ENCODE data around the gene ALDH1B1.

The ALDH1B1 gene

GRCh38 chr9:38387066-38387465 lies 5.4 kb upstream of the ALDH1B1 start:
- Histone ChIP-seq H3K9me3 (ENCODE audit: control extremely low read depth in 1 of 5, control insufficient read depth in 4 of 5, insufficient read depth in 2 of 5, low read depth in 1 of 5, low read length in 4 of 5) (peaks cover 0 to 13% (median 4%) of the 10 kb centered on the region in 5 experiments), H3K4me1 (ENCODE audit: control extremely low read depth in 1 of 4, control insufficient read depth in 4 of 4, insufficient read depth in 4 of 4, low read length in 3 of 4) (peaks cover 0 to 8% (median 2%) of the 10 kb centered on the region in 4 experiments), H3K4me3 (ENCODE audit: control insufficient read depth in 1 of 7, extremely low read depth in 1 of 7, insufficient read depth in 4 of 7, low read depth in 2 of 7, low read length in 6 of 7) (no peak overlapping the region), H3K27ac (ENCODE audit: insufficient read depth in 1 of 2, low read depth in 1 of 2, low read length in 2 of 2, poor library complexity in 1 of 2, severe bottlenecking in 2 of 2) (no peak overlapping the region), H3K27me3 (replicated peaks in 2 of 5; ENCODE audit: control insufficient read depth in 4 of 5, insufficient read depth in 5 of 5, low read length in 4 of 5) (no peaks in the 10 kb centered on the region), H3K36me3 (ENCODE audit: control insufficient read depth in 4 of 4, insufficient read depth in 4 of 4, low read length in 3 of 4) (no peaks in the 10 kb centered on the region)
- WGBS (ENCODE audit: insufficient coverage): 83% methylated on average over 1 of the region's 1 CpG
- DNase-seq: no peak
- ChIA-PET POLR2A (no interaction called here), CTCF (interaction anchor here (1.6 kb wide), 1 partner anchor 13 kb away, joined by 4 read pairs; no protein-coding TSS in a partner anchor)

DNA sequence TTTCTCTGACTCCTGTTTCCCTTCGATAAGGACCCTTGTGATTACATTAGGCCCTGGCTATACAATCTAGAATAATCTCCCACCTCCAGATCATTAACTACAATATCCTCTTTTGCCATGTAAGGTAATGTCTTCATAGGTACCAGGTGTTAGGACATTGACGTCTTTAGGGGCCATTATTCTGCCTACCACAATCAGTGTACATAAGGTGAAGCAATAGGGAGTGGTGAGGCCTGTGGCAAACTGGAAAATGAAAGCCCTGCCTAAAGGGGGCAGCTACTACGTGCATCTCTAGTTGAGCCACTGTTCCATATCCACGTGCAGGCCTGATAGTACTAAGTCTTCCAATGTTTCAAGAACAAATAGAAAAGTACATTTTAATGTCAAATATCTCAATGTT lies 4.8 kb upstream of the ALDH1B1 start:
- ChIA-PET CTCF (interaction anchor here (1.1 to 1.6 kb wide), 4 partner anchors 13 to 474 kb away, joined by 3 to 4 read pairs (median 4); no protein-coding TSS in a partner anchor), POLR2A (no interaction called here)
- Histone ChIP-seq H3K4me1 (ENCODE audit: control extremely low read depth in 1 of 4, control insufficient read depth in 4 of 4, insufficient read depth in 4 of 4, low read length in 3 of 4) (peaks cover 0 to 12% (median 6%) of the 10 kb centered on the region in 4 experiments), H3K4me3 (ENCODE audit: control insufficient read depth in 1 of 7, extremely low read depth in 1 of 7, insufficient read depth in 4 of 7, low read depth in 2 of 7, low read length in 6 of 7) (no peak overlapping the region), H3K36me3 (ENCODE audit: control insufficient read depth in 4 of 4, insufficient read depth in 4 of 4, low read length in 3 of 4) (no peaks in the 10 kb centered on the region), H3K9me3 (ENCODE audit: control extremely low read depth in 1 of 5, control insufficient read depth in 4 of 5, insufficient read depth in 2 of 5, low read depth in 1 of 5, low read length in 4 of 5) (peaks cover 0 to 13% (median 4%) of the 10 kb centered on the region in 5 experiments), H3K27ac (ENCODE audit: insufficient read depth in 1 of 2, low read depth in 1 of 2, low read length in 2 of 2, poor library complexity in 1 of 2, severe bottlenecking in 2 of 2) (no peak overlapping the region), H3K27me3 (replicated peaks in 2 of 5; ENCODE audit: control insufficient read depth in 4 of 5, insufficient read depth in 5 of 5, low read length in 4 of 5) (no peaks in the 10 kb centered on the region)
- DNase-seq: no peak
- 100% methylated on average over 1 of the region's 4 CpGs for WGBS (ENCODE audit: insufficient coverage)

GRCh38 chr9:38388283-38389223 lies 3.9 kb upstream of the ALDH1B1 start:
- Histone ChIP-seq H3K27me3 (replicated peaks in 2 of 5; ENCODE audit: control insufficient read depth in 4 of 5, insufficient read depth in 5 of 5, low read length in 4 of 5) (no peaks in the 10 kb centered on the region), H3K27ac (ENCODE audit: insufficient read depth in 1 of 2, low read depth in 1 of 2, low read length in 2 of 2, poor library complexity in 1 of 2, severe bottlenecking in 2 of 2) (no peak overlapping the region), H3K4me1 (ENCODE audit: control extremely low read depth in 1 of 4, control insufficient read depth in 4 of 4, insufficient read depth in 4 of 4, low read length in 3 of 4) (peaks cover 6 to 20% (median 14%) of the 10 kb centered on the region in 4 experiments), H3K9me3 (ENCODE audit: control extremely low read depth in 1 of 5, control insufficient read depth in 4 of 5, insufficient read depth in 2 of 5, low read depth in 1 of 5, low read length in 4 of 5) (peaks cover 0 to 13% (median 4%) of the 10 kb centered on the region in 5 experiments), H3K36me3 (ENCODE audit: control insufficient read depth in 4 of 4, insufficient read depth in 4 of 4, low read length in 3 of 4) (no peaks in the 10 kb centered on the region), H3K4me3 (ENCODE audit: control insufficient read depth in 1 of 7, extremely low read depth in 1 of 7, insufficient read depth in 4 of 7, low read depth in 2 of 7, low read length in 6 of 7) (no peak overlapping the region)
- ChIA-PET CTCF (interaction anchor here (1.1 to 1.6 kb wide), 5 partner anchors 14 to 475 kb away, joined by 3 to 4 read pairs (median 4); no protein-coding TSS in a partner anchor), POLR2A (no interaction called here)
- no peak for DNase-seq
- WGBS (ENCODE audit: insufficient coverage): 100% methylated on average over 4 of the region's 7 CpGs

DNA sequence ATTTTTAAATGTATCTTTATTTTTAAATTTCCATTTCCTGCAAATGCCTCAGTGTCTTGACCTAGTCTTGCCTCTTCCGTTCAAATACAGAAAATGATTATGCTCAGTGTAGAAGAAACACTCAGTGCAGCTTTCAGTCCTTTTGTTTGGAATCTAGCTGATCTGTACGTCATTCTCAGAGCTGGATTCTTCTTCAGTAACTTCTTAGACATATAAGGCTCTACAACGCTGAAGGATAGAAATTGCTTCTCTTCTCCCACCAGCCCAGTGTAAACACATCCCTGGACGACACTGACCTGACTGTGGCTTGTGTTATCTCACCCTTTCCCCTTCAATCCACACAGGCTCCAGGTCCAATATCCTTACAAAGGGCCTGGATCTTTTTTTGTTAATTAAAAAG lies 3.2 kb upstream of the ALDH1B1 start:
- Histone ChIP-seq H3K4me3 (ENCODE audit: control insufficient read depth in 1 of 7, extremely low read depth in 1 of 7, insufficient read depth in 4 of 7, low read depth in 2 of 7, low read length in 6 of 7) (no peak overlapping the region), H3K4me1 (ENCODE audit: control extremely low read depth in 1 of 4, control insufficient read depth in 4 of 4, insufficient read depth in 4 of 4, low read length in 3 of 4) (peaks cover 7 to 23% (median 16%) of the 10 kb centered on the region in 4 experiments), H3K27me3 (replicated peaks in 2 of 5; ENCODE audit: control insufficient read depth in 4 of 5, insufficient read depth in 5 of 5, low read length in 4 of 5) (no peaks in the 10 kb centered on the region), H3K27ac (ENCODE audit: insufficient read depth in 1 of 2, low read depth in 1 of 2, low read length in 2 of 2, poor library complexity in 1 of 2, severe bottlenecking in 2 of 2) (no peak overlapping the region), H3K9me3 (ENCODE audit: control extremely low read depth in 1 of 5, control insufficient read depth in 4 of 5, insufficient read depth in 2 of 5, low read depth in 1 of 5, low read length in 4 of 5) (peaks cover 0 to 13% (median 4%) of the 10 kb centered on the region in 5 experiments), H3K36me3 (ENCODE audit: control insufficient read depth in 4 of 4, insufficient read depth in 4 of 4, low read length in 3 of 4) (no peaks in the 10 kb centered on the region)
- ChIA-PET POLR2A (no interaction called here), CTCF (interaction anchor here (1.4 kb wide), 1 partner anchor 15 kb away, joined by 4 read pairs; no protein-coding TSS in a partner anchor)
- 93% methylated on average over 4 of the region's 4 CpGs for WGBS (ENCODE audit: insufficient coverage)
- no peak for DNase-seq

DNA sequence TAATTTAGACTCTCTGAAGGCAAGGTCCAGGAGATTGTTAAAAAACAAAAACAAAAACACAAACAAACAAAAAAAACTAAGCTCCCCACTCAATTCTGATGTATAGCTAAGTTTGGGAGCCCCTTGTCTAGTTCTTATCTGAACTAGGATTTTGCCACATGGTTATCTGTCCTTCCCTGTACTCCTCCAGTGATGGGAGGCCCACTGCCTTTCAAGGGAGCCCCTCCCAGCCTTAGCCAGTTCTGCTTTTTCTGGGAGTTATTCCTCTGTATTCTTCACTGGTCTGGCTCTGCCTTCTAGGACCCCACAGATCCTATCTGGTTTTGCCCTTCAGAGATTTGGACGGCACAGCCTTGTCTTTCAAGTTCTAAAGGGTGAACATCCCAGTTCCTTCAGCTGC lies 2.1 kb upstream of the ALDH1B1 start:
- WGBS (ENCODE audit: insufficient coverage): 63% methylated on average over 1 of the region's 1 CpG
- peaks cover 0 to 3% (median under 1%) of the 10 kb centered on the region in 5 experiments for H3K9me3 ChIP-seq (ENCODE audit: control extremely low read depth in 1 of 5, control insufficient read depth in 4 of 5, insufficient read depth in 2 of 5, low read depth in 1 of 5, low read length in 4 of 5)
- peaks cover 0 to 9% (median under 1%) of the 10 kb centered on the region in 4 experiments for H3K36me3 ChIP-seq (ENCODE audit: control insufficient read depth in 4 of 4, insufficient read depth in 4 of 4, low read length in 3 of 4)

DNA sequence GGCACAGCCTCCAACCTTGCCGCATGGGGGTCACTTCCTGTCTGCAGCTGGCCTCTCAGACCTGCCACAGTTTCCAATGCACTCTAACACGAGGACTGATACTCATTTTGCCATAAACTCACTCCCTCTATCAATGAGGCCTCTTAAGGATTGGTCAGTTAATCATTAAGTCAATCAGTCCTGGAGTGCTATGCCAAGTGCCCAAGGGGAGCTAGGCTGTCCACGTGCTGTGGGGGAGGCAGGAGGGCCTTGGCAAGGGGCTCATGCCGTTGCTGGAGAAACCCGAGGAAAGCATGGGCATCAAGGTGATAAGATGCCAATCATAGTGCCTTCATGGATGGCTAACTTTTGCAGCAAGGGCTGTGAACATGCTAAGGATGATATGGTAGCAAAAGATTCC lies 1.7 kb upstream of the ALDH1B1 start:
- POLR2A ChIA-PET: no interaction called here
- peaks cover 0 to under 1% (median 0%) of the 10 kb centered on the region in 5 experiments for H3K9me3 ChIP-seq (ENCODE audit: control extremely low read depth in 1 of 5, control insufficient read depth in 4 of 5, insufficient read depth in 2 of 5, low read depth in 1 of 5, low read length in 4 of 5)
- H3K36me3 ChIP-seq (ENCODE audit: control insufficient read depth in 4 of 4, insufficient read depth in 4 of 4, low read length in 3 of 4): peaks cover 0 to 14% (median 4%) of the 10 kb centered on the region in 4 experiments
- H3K4me1 ChIP-seq (ENCODE audit: control extremely low read depth in 1 of 4, control insufficient read depth in 4 of 4, insufficient read depth in 4 of 4, low read length in 3 of 4): peaks cover 7 to 23% (median 16%) of the 10 kb centered on the region in 4 experiments
- 91% methylated on average over 4 of the region's 5 CpGs for WGBS (ENCODE audit: insufficient coverage)
- H3K27me3 ChIP-seq (replicated peaks in 2 of 5; ENCODE audit: control insufficient read depth in 4 of 5, insufficient read depth in 5 of 5, low read length in 4 of 5): no peaks in the 10 kb centered on the region
- H3K27ac ChIP-seq (ENCODE audit: insufficient read depth in 1 of 2, low read depth in 1 of 2, low read length in 2 of 2, poor library complexity in 1 of 2, severe bottlenecking in 2 of 2): no peak overlapping the region
- no peak overlapping the region for H3K4me3 ChIP-seq (ENCODE audit: control insufficient read depth in 1 of 7, extremely low read depth in 1 of 7, insufficient read depth in 4 of 7, low read depth in 2 of 7, low read length in 6 of 7)
- CTCF ChIA-PET: interaction anchor here (0.9 to 1.0 kb wide), 2 partner anchors 9 to 42 kb away, joined by 3 read pairs; no protein-coding TSS in a partner anchor
- no peak for DNase-seq

More for the DNA sequence above, 2.1 kb upstream of the ALDH1B1 start:
- ChIA-PET POLR2A (no interaction called here), CTCF (interaction anchor here (0.9 to 1.0 kb wide), 2 partner anchors 9 to 42 kb away, joined by 3 read pairs; no protein-coding TSS in a partner anchor)
- H3K27me3 ChIP-seq (replicated peaks in 2 of 5; ENCODE audit: control insufficient read depth in 4 of 5, insufficient read depth in 5 of 5, low read length in 4 of 5): no peaks in the 10 kb centered on the region
- no peak for DNase-seq
- H3K4me3 ChIP-seq (ENCODE audit: control insufficient read depth in 1 of 7, extremely low read depth in 1 of 7, insufficient read depth in 4 of 7, low read depth in 2 of 7, low read length in 6 of 7): no peak overlapping the region
- no peak overlapping the region for H3K27ac ChIP-seq (ENCODE audit: insufficient read depth in 1 of 2, low read depth in 1 of 2, low read length in 2 of 2, poor library complexity in 1 of 2, severe bottlenecking in 2 of 2)
- peaks cover 7 to 23% (median 16%) of the 10 kb centered on the region in 4 experiments for H3K4me1 ChIP-seq (ENCODE audit: control extremely low read depth in 1 of 4, control insufficient read depth in 4 of 4, insufficient read depth in 4 of 4, low read length in 3 of 4)
